Erythroblast (primary cell): ENCODE results near the gene LRPPRC.
A peak's percentile ranks its signal among the peaks of the same experiment; 100 is the strongest.

Source experiments
- DNase-seq, 2 experiments: peaks; one replicate each; lab custom pipeline; 2025; lab: John Stamatoyannopoulos, UW
- GATA1 ChIP-seq: IDR thresholded peaks from 2 replicates; pipeline ENCODE4 v1.6.1; 2011; ENCODE audit warnings: low read depth, mild to moderate bottlenecking, control low read depth, low read length, moderate library complexity
- POLR2A ChIP-seq: IDR thresholded peaks from 2 replicates; pipeline ENCODE4 v1.6.1; 2011; ENCODE audit warnings: mild to moderate bottlenecking, low read length

Gene LRPPRC

DNA sequence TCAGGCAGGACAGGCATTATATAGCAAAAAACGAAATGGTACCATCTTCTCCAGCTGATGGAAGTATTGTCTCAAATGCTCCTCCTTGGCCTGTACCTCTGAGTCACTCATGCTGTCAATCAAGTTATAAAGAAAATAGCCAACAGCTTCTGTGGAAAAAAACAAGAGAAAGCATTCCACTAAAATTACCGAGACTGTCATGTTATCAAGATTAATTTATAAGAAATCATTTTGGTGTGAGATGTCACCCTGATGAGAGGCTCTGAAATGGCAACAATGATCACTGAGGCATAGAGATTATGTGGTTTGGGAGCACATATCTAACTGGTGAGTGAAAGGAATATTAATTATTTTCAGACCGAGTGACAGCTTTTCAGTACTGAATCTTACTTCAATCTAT, 47.4 kb downstream of the LRPPRC start:
- no peak for DNase-seq
- no peak for TF ChIP-seq POLR2A

DNA sequence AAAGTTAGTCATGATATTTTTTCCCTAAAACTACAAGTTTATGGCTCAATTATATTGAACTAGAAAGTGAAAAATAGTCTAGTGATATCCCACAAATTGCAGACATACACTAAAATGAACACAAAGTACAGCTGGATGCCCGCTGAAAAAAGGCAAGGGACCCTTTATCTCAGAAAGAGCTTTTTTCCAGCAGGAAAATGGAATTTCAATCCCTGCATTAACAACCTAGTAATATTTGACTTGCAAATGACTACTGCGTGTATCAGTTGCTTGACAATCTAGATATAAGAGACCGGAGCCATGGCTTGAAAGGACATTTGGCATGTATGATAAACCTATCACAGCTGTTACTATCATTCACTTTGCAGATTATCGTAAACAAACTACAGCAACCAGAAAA, 49.1 kb downstream of the LRPPRC start:
- no peak for DNase-seq
- TF ChIP-seq GATA1 (no peak), POLR2A (no peak)

GRCh38 chr2:43945439-43945838, 50.4 kb downstream of the LRPPRC start:
- TF ChIP-seq GATA1, result no peak
- TF ChIP-seq POLR2A, result no peak
- no peak for DNase-seq

DNA sequence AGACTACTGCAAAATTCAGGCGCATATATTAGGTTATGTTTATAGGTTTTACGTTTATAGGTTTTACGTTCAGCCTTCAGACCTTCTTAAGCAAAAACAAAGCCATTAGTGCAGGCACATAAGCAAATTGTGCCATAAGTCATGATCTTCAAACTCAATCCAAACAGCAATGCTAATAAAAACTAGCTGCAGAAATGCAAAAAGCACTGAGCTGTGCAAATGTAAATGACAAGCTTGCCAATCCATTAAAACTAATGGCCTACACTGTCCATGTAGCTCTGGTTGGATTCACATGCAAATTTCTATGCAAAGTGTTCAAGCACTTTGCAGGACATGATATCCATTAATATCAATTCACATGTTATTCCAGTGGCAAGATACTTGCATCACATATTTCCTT, 50.9 kb downstream of the LRPPRC start:
- TF ChIP-seq POLR2A (no peak), GATA1 (no peak)
- no peak for DNase-seq

- TF ChIP-seq GATA1 (no peak), POLR2A (no peak)
- DNase-seq, result no peak
Observed at GRCh38 chr2:43943809-43944452, 51.9 kb downstream of the LRPPRC start.

- TF ChIP-seq POLR2A (no peak), GATA1 (no peak)
- DNase-seq, result no peak
Observed at GRCh38 chr2:43943323-43943722, 52.5 kb downstream of the LRPPRC start.

GRCh38 chr2:43942881-43943280, 52.9 kb downstream of the LRPPRC start:
- no peak for DNase-seq
- TF ChIP-seq GATA1, result no peak
- no peak for TF ChIP-seq POLR2A

GRCh38 chr2:43941966-43942365, 53.8 kb downstream of the LRPPRC start:
- no peak for DNase-seq
- TF ChIP-seq GATA1, result no peak
- no peak for TF ChIP-seq POLR2A

GRCh38 chr2:43941359-43941758, 54.4 kb downstream of the LRPPRC start:
- DNase-seq, result no peak
- TF ChIP-seq GATA1, result no peak

DNA sequence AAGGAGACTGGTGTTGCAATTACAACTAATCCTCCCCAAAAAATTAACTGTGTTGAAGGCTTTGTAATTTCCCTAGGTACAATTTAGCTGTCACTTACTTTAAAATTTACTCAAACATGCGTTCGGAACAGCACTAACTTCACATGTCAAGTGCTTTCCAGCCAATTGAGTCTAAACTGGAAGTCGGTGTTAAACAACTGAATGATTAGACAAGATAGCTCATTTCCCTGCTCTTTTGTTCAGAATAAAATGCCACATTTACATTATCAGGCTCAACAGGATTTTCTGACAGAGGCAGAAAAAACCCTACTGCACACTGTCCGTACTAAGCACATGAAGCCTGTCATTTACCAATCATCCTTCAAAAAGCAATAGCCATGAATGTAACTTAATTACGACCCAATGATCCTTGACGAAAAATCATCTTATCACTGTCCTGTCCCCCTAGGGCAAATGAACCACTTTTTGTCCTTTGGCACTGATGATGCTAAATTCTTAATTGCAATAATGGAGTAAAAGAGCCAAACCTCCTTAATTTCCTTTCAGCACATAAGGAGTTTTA, 56.0 kb downstream of the LRPPRC start:
- TF ChIP-seq GATA1, result no peak
- no peak for DNase-seq

DNA sequence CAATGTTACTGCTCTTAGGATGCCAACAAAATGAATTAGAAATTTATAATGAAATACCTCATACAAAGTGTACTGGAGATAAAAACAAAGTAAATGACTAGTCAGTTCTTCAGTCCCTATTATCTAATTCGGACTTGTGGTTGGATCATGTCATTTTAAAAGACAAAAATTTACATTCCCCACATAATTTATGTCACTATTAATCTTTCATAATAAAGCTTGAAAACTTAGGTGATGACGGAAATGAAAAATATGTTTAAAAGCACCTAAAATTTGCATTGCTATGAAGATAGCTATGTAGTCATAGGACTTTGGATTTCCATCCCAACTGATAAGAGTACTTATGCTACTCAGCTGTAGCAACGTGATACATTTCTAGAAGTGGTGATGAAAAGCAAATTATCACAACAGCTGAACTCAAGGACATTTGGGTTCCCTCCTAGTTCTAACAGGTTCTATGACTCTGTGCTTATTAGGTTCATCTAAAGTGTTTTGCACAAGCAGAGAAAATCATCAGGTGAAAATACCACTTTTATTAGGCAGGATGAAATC, 58.4 kb downstream of the LRPPRC start:
- DNase-seq, result peak in 1 of 2 experiments; percentile 22
- TF ChIP-seq POLR2A, result no peak
- TF ChIP-seq GATA1, result no peak

GRCh38 chr2:43934567-43934966, 61.2 kb downstream of the LRPPRC start:
- DNase-seq, result no peak

GRCh38 chr2:43931293-43931692, 64.5 kb downstream of the LRPPRC start:
- DNase-seq, result no peak
- no peak for TF ChIP-seq GATA1
- no peak for TF ChIP-seq POLR2A

More at GRCh38 chr2:43934567-43934966, 61.2 kb downstream of the LRPPRC start:
- TF ChIP-seq POLR2A (no peak), GATA1 (no peak)

- no peak for TF ChIP-seq GATA1
- TF ChIP-seq POLR2A, result no peak
Observed at GRCh38 chr2:43927442-43927841, 68.3 kb downstream of the LRPPRC start.

GRCh38 chr2:43925431-43925830, 70.4 kb downstream of the LRPPRC start:
- TF ChIP-seq POLR2A, result no peak
- TF ChIP-seq GATA1, result no peak
- no peak for DNase-seq

More at GRCh38 chr2:43927442-43927841, 68.3 kb downstream of the LRPPRC start:
- no peak for DNase-seq

- no peak for DNase-seq
- no peak for TF ChIP-seq GATA1
- TF ChIP-seq POLR2A, result no peak
Observed at GRCh38 chr2:43924463-43924862, 71.3 kb downstream of the LRPPRC start.

GRCh38 chr2:43911136-43911790, 84.5 kb downstream of the LRPPRC start:
- peak in 1 of 2 experiments; percentile 11 for DNase-seq
